Measurements from ENCODE around the gene GRHL3. TPM values are rescaled to one million over a fixed set of nuclear protein-coding genes. Genes with fewer than 3 reads are reported as not detected.
A peak's percentile ranks its signal among the peaks of the same experiment; 100 is the strongest.

GRHL3 gene
- total RNA-seq, 1 donor from 2014 or later = 1.5 TPM

DNA sequence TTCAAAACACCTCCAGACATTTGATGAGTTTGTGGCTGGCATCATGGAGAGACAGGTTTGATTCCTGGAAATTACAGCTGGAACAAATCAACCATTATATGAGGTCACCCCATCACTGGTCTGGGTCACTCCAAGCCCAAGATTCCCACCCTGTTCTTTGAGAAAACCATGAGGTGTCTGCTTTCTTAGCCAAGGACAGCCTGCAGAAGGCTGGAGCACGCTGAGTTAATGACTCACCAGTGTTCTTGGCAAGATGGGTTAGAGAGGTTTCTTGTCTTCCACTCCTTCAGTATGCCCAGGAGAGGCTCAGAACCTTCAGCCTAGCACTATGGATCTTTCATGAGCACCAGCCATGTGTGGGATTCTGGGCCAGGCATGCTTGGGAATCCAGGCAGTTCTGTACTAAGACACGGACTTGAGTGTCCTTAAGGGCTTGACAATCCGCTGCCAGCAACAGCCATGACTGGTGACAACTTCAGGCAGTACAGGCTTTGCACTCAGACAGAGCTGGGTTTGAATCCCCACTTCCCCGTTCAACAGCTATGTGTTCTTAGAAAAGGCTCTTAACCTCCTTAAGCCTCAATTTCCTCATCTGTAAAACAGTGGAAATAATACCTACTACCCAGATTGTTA lies 43.9 kb downstream of the GRHL3 start:
- Mint-ChIP-seq H3K4me3 (no peak overlapping the region), H3K36me3 (peaks cover 9% of the 10 kb centered on the region), H3K9me3 (no peaks in the 10 kb centered on the region), H3K27ac (no peak overlapping the region), H3K4me1 (peaks cover 42% of the 10 kb centered on the region), H3K27me3 (ENCODE audit: insufficient read depth, low read depth) (peaks cover 9% of the 10 kb centered on the region)
- Histone ChIP-seq H3K27ac (no peak overlapping the region), H3K4me1 (peaks cover 37% of the 10 kb centered on the region), H3K4me2 (no peak overlapping the region), H2AFZ (replicated peaks) (no peak overlapping the region), H3K9ac (no peak overlapping the region), H3K27me3 (no peaks in the 10 kb centered on the region), H3K36me3 (no peaks in the 10 kb centered on the region), H4K20me1 (ENCODE audit: low read depth) (peaks cover 9% of the 10 kb centered on the region), H3K79me2 (ENCODE audit: low read depth) (no peaks in the 10 kb centered on the region), H3F3A (ENCODE audit: low read depth) (peaks cover 27% of the 10 kb centered on the region), H3K9me3 (ENCODE audit: low read depth) (no peaks in the 10 kb centered on the region), H3K4me3 (no peak overlapping the region)
- TF ChIP-seq, protein P1, sequence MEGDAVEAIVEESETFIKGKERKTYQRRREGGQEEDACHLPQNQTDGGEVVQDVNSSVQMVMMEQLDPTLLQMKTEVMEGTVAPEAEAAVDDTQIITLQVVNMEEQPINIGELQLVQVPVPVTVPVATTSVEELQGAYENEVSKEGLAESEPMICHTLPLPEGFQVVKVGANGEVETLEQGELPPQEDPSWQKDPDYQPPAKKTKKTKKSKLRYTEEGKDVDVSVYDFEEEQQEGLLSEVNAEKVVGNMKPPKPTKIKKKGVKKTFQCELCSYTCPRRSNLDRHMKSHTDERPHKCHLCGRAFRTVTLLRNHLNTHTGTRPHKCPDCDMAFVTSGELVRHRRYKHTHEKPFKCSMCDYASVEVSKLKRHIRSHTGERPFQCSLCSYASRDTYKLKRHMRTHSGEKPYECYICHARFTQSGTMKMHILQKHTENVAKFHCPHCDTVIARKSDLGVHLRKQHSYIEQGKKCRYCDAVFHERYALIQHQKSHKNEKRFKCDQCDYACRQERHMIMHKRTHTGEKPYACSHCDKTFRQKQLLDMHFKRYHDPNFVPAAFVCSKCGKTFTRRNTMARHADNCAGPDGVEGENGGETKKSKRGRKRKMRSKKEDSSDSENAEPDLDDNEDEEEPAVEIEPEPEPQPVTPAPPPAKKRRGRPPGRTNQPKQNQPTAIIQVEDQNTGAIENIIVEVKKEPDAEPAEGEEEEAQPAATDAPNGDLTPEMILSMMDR (IDR thresholded peaks at IDR 0.05) = no peak
- TF ChIP-seq EZH2 (IDR thresholded peaks at IDR 0.05) (no peak), EZH2phosphoT487 (IDR thresholded peaks at IDR 0.05) (no peak)
- DNase-seq (ENCODE audit: low spot score) = no peak

DNA sequence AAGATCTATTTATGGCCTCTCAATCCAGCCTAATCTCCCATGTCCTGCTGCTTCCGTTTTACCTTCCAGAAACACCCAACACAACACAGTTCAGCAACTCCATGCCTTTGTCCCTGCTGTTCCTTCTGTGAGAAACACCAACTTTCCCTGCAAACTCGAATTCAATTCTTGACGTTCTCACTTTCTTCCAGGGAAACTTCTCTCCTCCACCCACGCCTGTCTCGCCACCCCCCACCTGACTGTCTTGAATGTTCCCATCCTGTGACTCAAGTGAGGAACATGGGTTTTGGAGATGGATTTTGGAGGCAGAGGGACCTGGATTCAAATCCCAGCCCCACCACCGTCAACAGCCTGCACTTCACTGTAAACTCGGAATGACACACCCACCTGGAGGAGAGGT lies 44.8 kb downstream of the GRHL3 start:
- no peak overlapping the region for H3K4me3 Mint-ChIP-seq
- peaks cover 9% of the 10 kb centered on the region for H3K27me3 Mint-ChIP-seq (ENCODE audit: insufficient read depth, low read depth)
- Histone ChIP-seq H4K20me1 (ENCODE audit: low read depth) (peaks cover 9% of the 10 kb centered on the region), H3K27me3 (no peaks in the 10 kb centered on the region), H2AFZ (replicated peaks) (no peak overlapping the region), H3K36me3 (no peaks in the 10 kb centered on the region), H3K4me2 (peak overlapping the region; percentile 73), H3K4me3 (no peak overlapping the region), H3F3A (ENCODE audit: low read depth) (peaks cover 27% of the 10 kb centered on the region), H3K79me2 (ENCODE audit: low read depth) (no peaks in the 10 kb centered on the region), H3K27ac (peak overlapping the region; percentile 82), H3K9ac (no peak overlapping the region), H3K4me1 (peaks cover 37% of the 10 kb centered on the region), H3K9me3 (ENCODE audit: low read depth) (no peaks in the 10 kb centered on the region)
- TF ChIP-seq EZH2 (IDR thresholded peaks at IDR 0.05) (no peak), EZH2phosphoT487 (IDR thresholded peaks at IDR 0.05) (no peak)
- TF ChIP-seq, protein P1 (IDR thresholded peaks at IDR 0.05) = no peak
- peak overlapping the region; percentile 37 for H3K27ac Mint-ChIP-seq
- peaks cover 42% of the 10 kb centered on the region for H3K4me1 Mint-ChIP-seq
- DNase-seq (ENCODE audit: low spot score) = no peak
- H3K9me3 Mint-ChIP-seq = no peaks in the 10 kb centered on the region
- H3K36me3 Mint-ChIP-seq = peaks cover 9% of the 10 kb centered on the region

DNA sequence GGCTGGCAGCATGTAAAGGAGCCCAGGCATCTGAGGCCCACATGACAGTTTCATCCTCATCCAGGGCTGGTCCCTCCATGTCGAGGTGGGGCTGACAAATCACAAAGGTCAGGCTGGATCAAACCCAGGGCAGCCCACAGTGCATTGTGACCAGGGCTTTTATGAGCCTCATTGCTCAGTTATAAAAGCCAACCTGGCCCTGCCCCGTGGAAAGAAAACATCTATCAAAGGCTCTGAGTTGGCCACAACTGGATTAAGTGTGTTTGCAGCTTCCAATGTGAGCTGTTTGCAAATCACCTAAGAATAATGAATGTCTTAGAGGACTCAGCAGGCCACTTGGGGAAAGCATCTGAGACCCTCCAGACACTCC lies 45.4 kb downstream of the GRHL3 start:
- no peak overlapping the region for H3K4me3 ChIP-seq
- no peaks in the 10 kb centered on the region for H3K79me2 ChIP-seq (ENCODE audit: low read depth)
- H3K27me3 ChIP-seq = no peaks in the 10 kb centered on the region
- peak overlapping the region; percentile 82 for H3K27ac ChIP-seq
- H3K4me2 ChIP-seq = peak overlapping the region; percentile 73
- H4K20me1 ChIP-seq (ENCODE audit: low read depth) = peaks cover 9% of the 10 kb centered on the region
- H3K27ac Mint-ChIP-seq = peak overlapping the region; percentile 91
- H3K9ac ChIP-seq = no peak overlapping the region
- no peaks in the 10 kb centered on the region for H3K9me3 ChIP-seq (ENCODE audit: low read depth)
- H3K4me1 ChIP-seq = peaks cover 37% of the 10 kb centered on the region
- H3K4me3 Mint-ChIP-seq = peak overlapping the region; percentile 48
- peaks cover 27% of the 10 kb centered on the region for H3F3A ChIP-seq (ENCODE audit: low read depth)
- no peak for TF ChIP-seq EZH2 (IDR thresholded peaks at IDR 0.05)
- TF ChIP-seq, protein P1 (IDR thresholded peaks at IDR 0.05) = no peak
- TF ChIP-seq EZH2phosphoT487 (IDR thresholded peaks at IDR 0.05) = no peak
- H3K36me3 ChIP-seq = no peaks in the 10 kb centered on the region
- H3K36me3 Mint-ChIP-seq = peaks cover 7% of the 10 kb centered on the region
- DNase-seq (ENCODE audit: low spot score) = peak; percentile 80
- no peaks in the 10 kb centered on the region for H3K9me3 Mint-ChIP-seq
- peaks cover 42% of the 10 kb centered on the region for H3K4me1 Mint-ChIP-seq
- H3K27me3 Mint-ChIP-seq (ENCODE audit: insufficient read depth, low read depth) = peaks cover 9% of the 10 kb centered on the region
- no peak overlapping the region for H2AFZ ChIP-seq (replicated peaks)

Measured in neural progenitor cell (in vitro differentiated cells).